OCI-LY7 (cell line): ENCODE measurements around the gene CCDC51.

Source experiments
- CTCF ChIP-seq: fragments of 200-600 bp; sonication (generic); conservative IDR thresholded peaks from 2 replicates; pipeline ENCODE4 v1.5.1; 2014; ENCODE audit warnings: mild to moderate bottlenecking, antibody characterized with exemption, low read length, moderate library complexity, mixed read lengths
- EZH2phosphoT487 ChIP-seq: fragments of 200-600 bp; sonication (generic); IDR thresholded peaks from 2 replicates; pipeline ENCODE4 v1.6.1; 2018; ENCODE audit warnings: low read depth, borderline replicate concordance, mild to moderate bottlenecking, mixed run types, antibody characterized with exemption, low read length, moderate library complexity, mixed read lengths

GRCh38 chr3:48423241-48423882, 16.6 kb downstream of the CCDC51 start:
- TF ChIP-seq CTCF = no peak
- no peak for TF ChIP-seq EZH2phosphoT487
